GM12878 (cell line): ENCODE data around the gene GNPTG. TPM values are rescaled to one million over a fixed set of nuclear protein-coding genes. Genes with fewer than 3 reads are reported as not detected.
"Not testable (repeated sequence)": the region's sequence is repeated elsewhere in the genome, so short reads cannot be mapped to it uniquely, and the experiment has no call there.

Experiments used
- ATAC-seq: fragments of 200-7000 bp; cut with Tn5 transposase; 3 replicates; pipeline ENCODE4 v1.9.1; 2020; ENCODE audit warnings: mild to moderate bottlenecking, moderate library complexity
- BruUV-seq: library from RNA; stranded (reverse); fragments of 400-500 nt; replicated peaks from 2 replicates; lab custom pipeline; 2021; lab: Mats Ljungman, UMichigan
- CTCF ChIA-PET: fragments of 300-600 bp; sonication (Branson Sonifier 250); formaldehyde crosslinking; extraction: SDS; loops from one replicate; lab custom pipeline; 2021; ENCODE audit warnings: inconsistent platforms; lab: Yijun Ruan, JAX
- POLR2A ChIA-PET: fragments of 350-600 bp; formaldehyde crosslinking; extraction: SDS; loops from one replicate; lab custom pipeline; 2021; ENCODE audit warnings: inconsistent platforms; lab: Charles Lee
- RAD21 ChIA-PET: fragments of 300-600 bp; sonication (Branson Sonifier 250); formaldehyde crosslinking; loops from one replicate; lab custom pipeline; 2023; ENCODE audit warnings: antibody characterized with exemption; ENCODE audit not compliant: unreplicated experiment; lab: Charles Lee
- SMC1A ChIA-PET: fragments of 300-600 bp; sonication (Branson Sonifier 250); formaldehyde crosslinking; loops from one replicate; lab custom pipeline; 2023; ENCODE audit not compliant: unreplicated experiment, uncharacterized antibody; lab: Charles Lee
- DNase-seq: peaks from one replicate; pipeline ENCODE4 v3.0.0-alpha.2; 2011; ENCODE audit warnings: low read depth, low spot score
- FAIRE-seq: peaks from 3 replicates; lab custom pipeline; 2011; peaks lifted over from hg19 to GRCh38; lab: Jason Lieb, UNC
- H2AFZ ChIP-seq: 2 replicates; pipeline ENCODE4 v1.6.0; 2011; ENCODE audit warnings: low read depth, low read length, control low read depth; ENCODE audit not compliant: control insufficient read depth
- H3K27ac ChIP-seq: 2 replicates; pipeline ENCODE4 v1.5.1; 2011; ENCODE audit warnings: control low read depth; ENCODE audit not compliant: control insufficient read depth, insufficient read depth
- H3K27me3 ChIP-seq, 2 experiments: replicated peaks in 1 of 2; 2 replicates each; pipeline versions ENCODE4 v1.6.0 to v1.6.1; 2011; ENCODE audit warnings: low read length in 1 of 2; ENCODE audit not compliant: control insufficient read depth in 2 of 2, insufficient read depth in 2 of 2
- H3K36me3 ChIP-seq, 2 experiments: 2 replicates each; pipeline ENCODE4 v1.5.1; 2011; ENCODE audit warnings: low read length in 1 of 2; ENCODE audit not compliant: control insufficient read depth in 2 of 2, insufficient read depth in 2 of 2
- H3K4me1 ChIP-seq: 2 replicates; pipeline ENCODE4 v1.6.1; 2011; ENCODE audit warnings: mild to moderate bottlenecking, low read length, moderate library complexity, mixed read lengths; ENCODE audit not compliant: control insufficient read depth, insufficient read depth
- H3K4me2 ChIP-seq: 2 replicates; pipeline ENCODE4 v1.6.0; 2011; ENCODE audit warnings: control low read depth; ENCODE audit not compliant: control insufficient read depth, insufficient read depth
- H3K4me3 ChIP-seq: fragments of 200-600 bp; sonication (generic); 2 replicates; pipeline ENCODE4 v1.5.1; 2016
- H3K79me2 ChIP-seq: 2 replicates; pipeline ENCODE4 v1.6.0; 2011; ENCODE audit warnings: low read length; ENCODE audit not compliant: control insufficient read depth, insufficient read depth
- H3K9ac ChIP-seq: 2 replicates; pipeline ENCODE4 v1.8.0; 2011; ENCODE audit warnings: low read length, control low read depth, mixed read lengths; ENCODE audit not compliant: control insufficient read depth, insufficient read depth
- H3K9me3 ChIP-seq: replicated peaks from 3 replicates; pipeline ENCODE4 v1.5.1; 2011; ENCODE audit warnings: mild to moderate bottlenecking, low read length; ENCODE audit not compliant: control insufficient read depth, insufficient read depth
- H4K20me1 ChIP-seq: 2 replicates; pipeline ENCODE4 v1.6.0; 2011; ENCODE audit not compliant: control insufficient read depth, insufficient read depth
- WGBS: methylation state at CpG from one replicate; pipeline ENCODE4 v1.1.6; 2016; ENCODE audit warnings: low lambda C conversion rate; ENCODE audit not compliant: insufficient replicate concordance, insufficient coverage; ENCODE audit errors: missing lambda C conversion rate; 5-methylcytosine and 5-hydroxymethylcytosine counted together
- in situ Hi-C: fragments of 300-500 bp; cut with MboI; formaldehyde crosslinking; loops from 9 replicates; pipeline ENCODE4 v1.14.3; 2018; ENCODE audit warnings: mixed read lengths
- intact Hi-C: fragments of 100-400 bp; cut with micrococcal nuclease; formaldehyde crosslinking; loops from one replicate; pipeline ENCODE4 v1.14.2; 2022; ENCODE audit not compliant: unreplicated experiment
- polyA plus RNA-seq, 11 experiments: library from polyadenylated mRNA; depleted of rRNA in 4 of 11; unstranded in 6 of 11; stranded (reverse) in 5 of 11; fragments of >200 nt; fragmentation: Nextera tagmentation in 4 of 11; fragmentation: Illumina TruSeq in 1 of 11; extraction: Ambion mirVana in 4 of 11; extraction: Trizol in 1 of 11; gene quantifications; 1 replicate in 1 of 11; 2 replicates in 10 of 11; pipeline versions ENCODE4 v1.2.1 to v1.2.3, GENCODE V29; 2011 to 2016; ENCODE audit warnings: inconsistent platforms in 2 of 11, missing spikeins in 2 of 11, low read depth in 1 of 11
- total RNA-seq, 4 experiments: library from RNA; depleted of rRNA in 3 of 4; stranded (reverse); fragments of >200 nt in 3 of 4; fragmentation: Illumina TruSeq in 1 of 4; extraction: Trizol in 1 of 4; gene quantifications; 2 replicates each; pipeline versions ENCODE4 v1.2.1 to v1.2.3, GENCODE V29; 2013 to 2021

Gene GNPTG
- total and polyA plus RNA-seq, 10 of the 15 experiments (the other 5 are each of a cell fraction or from before 2014, with no cell fraction given): 0.80 to 32.6 (median 20.9) TPM

DNA sequence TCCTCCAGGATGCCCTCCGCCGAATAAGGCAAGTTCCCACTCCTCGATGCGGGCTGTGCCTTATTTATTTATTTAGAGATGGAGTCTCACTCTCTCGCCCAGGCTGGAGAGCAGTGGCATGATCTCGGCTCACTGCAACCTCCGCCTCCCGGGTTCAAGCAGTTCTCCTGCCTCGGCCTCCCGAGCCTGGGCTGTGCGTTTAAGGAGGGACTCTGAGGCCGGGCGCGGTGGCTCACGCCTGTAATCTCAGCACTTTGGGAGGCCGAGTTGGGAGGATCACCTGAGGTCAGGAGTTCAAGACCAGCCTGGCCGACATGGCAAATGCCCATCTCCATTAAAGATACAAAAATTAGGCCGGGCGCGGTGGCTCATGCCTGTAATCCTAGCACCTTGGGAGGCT lies 23.6 kb upstream of the GNPTG start:
- FAIRE-seq, ATAC-seq, H3K9me3 ChIP-seq, intact Hi-C loops, H3K4me2 ChIP-seq, in situ Hi-C loops, SMC1A ChIA-PET, CTCF ChIA-PET, H3K27me3 ChIP-seq, RAD21 ChIA-PET, DNase-seq, H3K27ac ChIP-seq, H3K79me2 ChIP-seq, H3K9ac ChIP-seq, H3K36me3 ChIP-seq, H3K4me3 ChIP-seq, BruUV-seq, POLR2A ChIA-PET, H4K20me1 ChIP-seq, H2AFZ ChIP-seq: not testable (repeated sequence)
- WGBS: 93% methylated on average over 18 of the region's 20 CpGs
- peaks cover 13% of the 10 kb centered on the region; the same call in 1 of the 2 replicates for H3K4me1 ChIP-seq

DNA sequence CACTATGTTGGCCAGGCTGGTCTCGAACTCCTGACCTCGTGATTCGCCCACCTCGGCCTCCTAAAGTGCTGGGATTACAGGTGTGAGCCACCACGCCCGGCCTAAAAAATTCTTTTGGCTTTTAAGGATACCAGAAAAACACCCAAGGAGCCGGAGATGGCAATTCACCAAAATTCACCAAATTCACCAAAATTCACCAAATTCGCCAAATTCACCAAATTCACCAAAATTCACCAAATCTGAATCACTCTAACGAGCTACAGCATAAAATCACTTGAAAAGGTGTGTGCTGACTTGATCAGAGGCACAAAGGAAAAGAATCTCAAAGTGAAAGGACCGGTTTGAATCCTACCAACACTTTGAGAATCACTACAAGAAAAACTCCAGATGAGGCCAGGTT lies 22.8 kb upstream of the GNPTG start:
- RAD21 ChIA-PET, in situ Hi-C loops, intact Hi-C loops, DNase-seq, H4K20me1 ChIP-seq, H3K4me2 ChIP-seq, H3K9me3 ChIP-seq, H3K36me3 ChIP-seq, H3K9ac ChIP-seq, H2AFZ ChIP-seq, ATAC-seq, POLR2A ChIA-PET, H3K4me3 ChIP-seq, BruUV-seq, CTCF ChIA-PET, H3K79me2 ChIP-seq, FAIRE-seq, H3K27ac ChIP-seq, H3K27me3 ChIP-seq: not testable (repeated sequence)
- H3K4me1 ChIP-seq: peaks cover 13% of the 10 kb centered on the region; the same call in 1 of the 2 replicates
- WGBS: 81% methylated on average over 10 of the region's 10 CpGs
- SMC1A ChIA-PET: interaction anchor here (0.9 kb wide), 1 partner anchor 16 kb away, joined by 3 read pairs; no protein-coding TSS in a partner anchor
